GM12878 (cell line): Measurements from ENCODE around the gene CLIC3.

Experiments used
- ATF7 ChIP-seq: fragments of 450-650 bp; IDR thresholded peaks from 2 replicates; pipeline ENCODE4 v1.6.1; 2016; ENCODE audit warnings: low read depth, mild to moderate bottlenecking
- HCFC1 ChIP-seq: fragments of 150-350 bp; IDR thresholded peaks from 2 replicates; pipeline ENCODE4 v1.6.1; 2014; ENCODE audit warnings: low read length
- HDAC6 ChIP-seq: fragments of 200-600 bp; sonication (generic); IDR thresholded peaks from one replicate; pipeline ENCODE4 v1.8.0; 2017; ENCODE audit warnings: antibody characterized with exemption; ENCODE audit not compliant: unreplicated experiment
- JUNB ChIP-seq: IDR thresholded peaks from 2 replicates; pipeline ENCODE4 v1.6.1; 2016; ENCODE audit warnings: antibody characterized with exemption, mild to moderate bottlenecking
- MEF2A ChIP-seq: IDR thresholded peaks from 2 replicates; pipeline ENCODE4 v1.6.1; 2011; ENCODE audit warnings: low read depth, mild to moderate bottlenecking, low read length, moderate library complexity; ENCODE audit not compliant: insufficient read depth
- MYC ChIP-seq: IDR thresholded peaks from 2 replicates; pipeline ENCODE4 v1.6.1; 2011; ENCODE audit warnings: mild to moderate bottlenecking, low read length, moderate library complexity, inconsistent platforms; ENCODE audit not compliant: insufficient read depth, insufficient replicate concordance, insufficient read length, severe bottlenecking
- NR2C2 ChIP-seq: IDR thresholded peaks from 2 replicates; pipeline ENCODE4 v1.6.1; 2011; ENCODE audit warnings: borderline replicate concordance, low read depth; ENCODE audit not compliant: control insufficient read depth, insufficient read length
- POLR2A ChIP-seq: IDR thresholded peaks from 2 replicates; pipeline ENCODE4 v1.6.1; 2011; ENCODE audit warnings: low read depth, mild to moderate bottlenecking, low read length
- POLR2AphosphoS2 ChIP-seq: IDR thresholded peaks from 2 replicates; pipeline ENCODE4 v1.6.1; 2011; ENCODE audit warnings: low read depth, mild to moderate bottlenecking, low read length, improper control_type of control experiment, moderate library complexity
- POLR2AphosphoS5 ChIP-seq: IDR thresholded peaks from 2 replicates; pipeline ENCODE4 v1.6.1; 2011; ENCODE audit warnings: mild to moderate bottlenecking, low read length, inconsistent platforms
- TAF1 ChIP-seq: IDR thresholded peaks from 2 replicates; pipeline ENCODE4 v1.6.1; 2011; ENCODE audit warnings: mild to moderate bottlenecking, low read depth, low read length, borderline replicate concordance
- TCF12 ChIP-seq: IDR thresholded peaks from 2 replicates; pipeline ENCODE4 v1.6.1; 2011; ENCODE audit warnings: low read depth, mild to moderate bottlenecking, low read length
- TF ChIP-seq, protein P1 (sequence below): fragments of 450-650 bp; IDR thresholded peaks from 2 replicates; pipeline ENCODE4 v1.6.1; 2017; ENCODE audit warnings: mild to moderate bottlenecking
- TF ChIP-seq, protein P2 (sequence below), 3 experiments: IDR thresholded peaks in 2 of 3; conservative IDR thresholded peaks in 1 of 3; 2 replicates each; pipeline ENCODE4 v1.5.1; 2011; ENCODE audit warnings: low read depth in 3 of 3, low read length in 3 of 3, mild to moderate bottlenecking in 3 of 3, control low read depth in 2 of 3, moderate library complexity in 2 of 3, inconsistent platforms in 1 of 3, mixed read lengths in 1 of 3; ENCODE audit not compliant: control insufficient read depth in 2 of 3, insufficient read depth in 1 of 3; ENCODE audit errors: extremely low read depth in 1 of 3

DNA sequence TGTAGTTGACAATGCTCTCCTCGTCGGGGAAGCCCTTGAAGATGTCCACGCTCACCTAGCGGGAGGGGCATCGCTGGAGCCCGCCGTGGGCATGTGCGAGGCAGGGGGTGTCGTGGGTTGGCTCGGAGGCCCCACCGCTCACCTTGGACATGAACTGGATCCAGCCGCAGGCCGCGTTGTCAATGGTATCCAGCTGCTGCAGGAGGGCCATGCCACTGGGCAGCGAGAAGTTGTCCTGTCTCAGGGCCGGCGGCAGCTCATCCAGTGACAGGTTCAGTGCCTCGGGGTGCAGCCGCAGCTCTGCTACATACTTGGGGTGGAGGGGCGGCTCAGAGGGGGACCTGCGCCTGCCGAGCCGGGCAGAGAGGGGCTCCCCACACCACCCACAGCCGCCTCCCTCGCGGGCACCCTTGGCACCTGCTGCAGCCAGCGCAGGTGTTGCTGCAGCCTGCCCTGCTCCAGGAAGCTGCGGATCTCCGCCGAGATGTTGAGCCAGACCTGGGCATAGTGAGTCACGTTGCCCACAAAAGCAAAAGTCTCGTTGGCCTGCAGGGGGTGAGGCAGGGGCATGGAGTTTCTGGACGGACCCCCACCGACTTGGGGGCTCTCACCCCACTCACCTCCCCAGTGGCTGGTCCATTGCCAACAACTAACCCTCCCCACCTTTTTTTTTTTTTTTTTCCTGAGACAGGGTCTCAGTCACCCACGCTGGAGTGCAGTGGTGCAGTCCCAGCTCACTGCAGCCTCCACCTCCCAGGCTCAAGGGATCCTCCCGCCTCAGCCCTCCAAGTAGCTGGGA, 22.6 kb upstream of the CLIC3 start:
- TF ChIP-seq TAF1: no peak
- no peak for TF ChIP-seq POLR2A
- no peak for TF ChIP-seq MEF2A
- TF ChIP-seq, protein P1, sequence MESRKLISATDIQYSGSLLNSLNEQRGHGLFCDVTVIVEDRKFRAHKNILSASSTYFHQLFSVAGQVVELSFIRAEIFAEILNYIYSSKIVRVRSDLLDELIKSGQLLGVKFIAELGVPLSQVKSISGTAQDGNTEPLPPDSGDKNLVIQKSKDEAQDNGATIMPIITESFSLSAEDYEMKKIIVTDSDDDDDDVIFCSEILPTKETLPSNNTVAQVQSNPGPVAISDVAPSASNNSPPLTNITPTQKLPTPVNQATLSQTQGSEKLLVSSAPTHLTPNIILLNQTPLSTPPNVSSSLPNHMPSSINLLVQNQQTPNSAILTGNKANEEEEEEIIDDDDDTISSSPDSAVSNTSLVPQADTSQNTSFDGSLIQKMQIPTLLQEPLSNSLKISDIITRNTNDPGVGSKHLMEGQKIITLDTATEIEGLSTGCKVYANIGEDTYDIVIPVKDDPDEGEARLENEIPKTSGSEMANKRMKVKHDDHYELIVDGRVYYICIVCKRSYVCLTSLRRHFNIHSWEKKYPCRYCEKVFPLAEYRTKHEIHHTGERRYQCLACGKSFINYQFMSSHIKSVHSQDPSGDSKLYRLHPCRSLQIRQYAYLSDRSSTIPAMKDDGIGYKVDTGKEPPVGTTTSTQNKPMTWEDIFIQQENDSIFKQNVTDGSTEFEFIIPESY: no peak
- TF ChIP-seq, protein P2, sequence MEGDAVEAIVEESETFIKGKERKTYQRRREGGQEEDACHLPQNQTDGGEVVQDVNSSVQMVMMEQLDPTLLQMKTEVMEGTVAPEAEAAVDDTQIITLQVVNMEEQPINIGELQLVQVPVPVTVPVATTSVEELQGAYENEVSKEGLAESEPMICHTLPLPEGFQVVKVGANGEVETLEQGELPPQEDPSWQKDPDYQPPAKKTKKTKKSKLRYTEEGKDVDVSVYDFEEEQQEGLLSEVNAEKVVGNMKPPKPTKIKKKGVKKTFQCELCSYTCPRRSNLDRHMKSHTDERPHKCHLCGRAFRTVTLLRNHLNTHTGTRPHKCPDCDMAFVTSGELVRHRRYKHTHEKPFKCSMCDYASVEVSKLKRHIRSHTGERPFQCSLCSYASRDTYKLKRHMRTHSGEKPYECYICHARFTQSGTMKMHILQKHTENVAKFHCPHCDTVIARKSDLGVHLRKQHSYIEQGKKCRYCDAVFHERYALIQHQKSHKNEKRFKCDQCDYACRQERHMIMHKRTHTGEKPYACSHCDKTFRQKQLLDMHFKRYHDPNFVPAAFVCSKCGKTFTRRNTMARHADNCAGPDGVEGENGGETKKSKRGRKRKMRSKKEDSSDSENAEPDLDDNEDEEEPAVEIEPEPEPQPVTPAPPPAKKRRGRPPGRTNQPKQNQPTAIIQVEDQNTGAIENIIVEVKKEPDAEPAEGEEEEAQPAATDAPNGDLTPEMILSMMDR (IDR thresholded peaks at IDR 0.05 in 2 of 3, conservative IDR thresholded peaks at IDR 0.05 in 1 of 3; ENCODE audit: control insufficient read depth in 2 of 3, extremely low read depth in 1 of 3, insufficient read depth in 1 of 3, low read depth in 3 of 3, low read length in 3 of 3): no peak
- TF ChIP-seq HDAC6: no peak
- TF ChIP-seq NR2C2: no peak
- no peak for TF ChIP-seq HCFC1
- no peak for TF ChIP-seq ATF7
- TF ChIP-seq JUNB: no peak
- TF ChIP-seq POLR2AphosphoS2: no peak
- TF ChIP-seq TCF12: no peak
- no peak for TF ChIP-seq MYC
- TF ChIP-seq POLR2AphosphoS5: no peak
